HG02840 (cell line): ENCODE measurements around the gene GARIN5B.

ENCODE experiments used
- ATAC-seq: cut with Tn5 transposase; IDR thresholded peaks from one replicate; pipeline ENCODE4 v1.9.1; 2021; ENCODE audit warnings: mild to moderate bottlenecking, moderate library complexity, moderate number of reproducible peaks; ENCODE audit not compliant: unreplicated experiment, low FRiP score

Gene GARIN5B

DNA sequence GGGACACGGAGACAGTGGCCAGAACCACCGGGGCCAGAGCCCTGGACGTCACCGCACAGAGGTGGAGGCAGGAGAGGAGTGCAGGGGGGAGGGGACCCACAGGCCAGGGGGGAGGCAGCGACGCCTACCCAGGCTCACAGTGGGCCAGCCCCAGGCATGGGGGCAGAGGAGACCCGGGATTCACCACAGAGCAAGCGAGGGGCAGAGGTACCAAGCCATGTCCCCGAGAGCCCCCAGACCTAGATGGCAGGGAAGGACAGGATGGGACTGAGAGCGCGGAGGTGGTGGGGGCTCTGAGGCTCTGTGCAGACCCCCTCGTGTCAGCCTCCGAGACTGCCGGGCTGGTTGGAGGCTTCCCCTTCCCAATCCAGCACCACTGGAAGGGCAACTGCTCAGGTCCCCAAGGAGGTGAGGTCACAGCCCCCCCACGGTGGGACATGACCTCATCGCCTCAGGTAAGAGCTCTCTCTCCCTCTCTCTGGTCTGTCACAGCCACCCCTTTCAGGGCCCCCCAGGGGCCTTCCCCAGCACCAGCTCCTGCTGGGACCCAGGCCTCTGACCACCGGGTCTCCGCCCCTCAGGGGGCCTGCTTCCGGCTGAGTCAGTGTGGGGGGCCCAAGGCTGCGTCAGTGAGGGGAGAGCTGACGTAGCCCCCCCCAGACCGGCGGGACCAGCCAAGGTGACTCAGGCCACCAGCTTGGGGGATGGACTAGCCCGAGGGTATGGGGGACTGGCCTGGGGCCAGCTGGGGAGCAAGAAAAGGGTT, 9.4 kb upstream of the GARIN5B start:
- ATAC-seq, result no peak

DNA sequence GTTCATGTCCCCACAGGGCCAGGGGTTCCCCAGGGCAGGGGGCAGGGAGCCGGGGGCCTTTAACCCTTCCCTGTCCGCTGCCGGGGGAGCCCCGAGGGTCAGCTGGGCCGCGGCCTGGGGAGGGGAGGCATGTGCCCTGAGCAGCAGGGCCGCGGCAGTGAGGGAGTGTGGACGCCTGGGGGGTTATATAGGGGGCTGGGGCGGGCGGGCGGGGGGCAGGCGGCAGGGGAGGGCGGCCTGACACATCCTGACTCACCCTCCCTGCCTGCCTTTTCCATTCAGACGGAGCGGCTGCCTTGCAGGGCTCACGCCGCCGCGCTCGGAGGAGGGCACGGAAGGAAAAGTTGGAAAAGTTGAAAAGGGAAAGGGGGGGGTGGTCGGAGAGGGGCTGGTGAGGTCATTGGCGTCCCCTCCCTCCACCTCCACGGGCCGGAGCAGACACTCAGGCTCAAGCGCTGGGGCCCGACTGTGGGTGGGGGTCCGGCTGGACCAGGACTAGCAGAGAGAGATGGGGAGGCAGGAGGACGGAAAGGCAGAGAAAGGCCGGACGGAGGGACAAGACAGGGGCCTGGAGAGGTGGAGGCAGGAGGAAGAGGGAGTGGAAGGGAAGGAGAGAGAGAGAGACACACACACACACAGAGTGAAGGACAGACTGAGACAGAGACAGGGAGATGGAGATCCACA, 7.4 kb upstream of the GARIN5B start, which contains the start of gene IL11:
TSS of gene IL11 (minus strand) at position 159 of the 684 bp plus-strand sequence. CDS start at position 6, 153 bp downstream.
- ATAC-seq, result no peak

DNA sequence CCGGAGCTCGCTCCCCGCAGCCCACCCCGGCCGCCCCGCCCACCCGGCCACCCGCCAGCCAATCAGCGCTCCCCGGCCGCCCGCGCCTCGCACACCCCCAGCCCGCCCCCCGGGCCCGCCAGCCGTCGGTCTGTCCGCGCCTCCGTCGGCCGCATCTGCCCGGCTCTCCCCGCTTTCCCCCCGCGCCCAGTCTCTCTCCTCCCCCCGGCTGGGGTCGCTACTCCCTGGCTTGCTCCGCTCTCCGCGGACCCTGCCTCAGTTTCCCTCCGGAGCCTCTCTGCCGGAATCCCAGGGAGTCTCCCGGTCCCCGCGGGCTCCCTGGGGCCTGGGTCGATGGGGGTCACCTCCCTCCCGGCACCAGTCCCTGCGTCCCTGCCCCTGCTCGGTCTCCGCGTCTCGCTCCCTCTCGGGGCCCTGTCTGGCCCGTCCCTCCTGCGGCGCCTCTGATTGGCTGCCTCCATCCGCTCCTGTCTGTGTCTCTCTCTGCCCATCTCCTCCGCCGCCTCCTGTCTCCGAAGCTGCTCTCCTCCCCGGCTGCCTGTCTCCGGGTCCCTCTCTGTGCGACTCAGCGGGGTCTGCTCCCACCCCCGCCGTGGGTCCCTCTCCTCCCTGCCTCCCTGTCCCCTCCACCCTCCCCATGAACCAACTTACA, 6.7 kb upstream of the GARIN5B start:
- ATAC-seq, result no peak

DNA sequence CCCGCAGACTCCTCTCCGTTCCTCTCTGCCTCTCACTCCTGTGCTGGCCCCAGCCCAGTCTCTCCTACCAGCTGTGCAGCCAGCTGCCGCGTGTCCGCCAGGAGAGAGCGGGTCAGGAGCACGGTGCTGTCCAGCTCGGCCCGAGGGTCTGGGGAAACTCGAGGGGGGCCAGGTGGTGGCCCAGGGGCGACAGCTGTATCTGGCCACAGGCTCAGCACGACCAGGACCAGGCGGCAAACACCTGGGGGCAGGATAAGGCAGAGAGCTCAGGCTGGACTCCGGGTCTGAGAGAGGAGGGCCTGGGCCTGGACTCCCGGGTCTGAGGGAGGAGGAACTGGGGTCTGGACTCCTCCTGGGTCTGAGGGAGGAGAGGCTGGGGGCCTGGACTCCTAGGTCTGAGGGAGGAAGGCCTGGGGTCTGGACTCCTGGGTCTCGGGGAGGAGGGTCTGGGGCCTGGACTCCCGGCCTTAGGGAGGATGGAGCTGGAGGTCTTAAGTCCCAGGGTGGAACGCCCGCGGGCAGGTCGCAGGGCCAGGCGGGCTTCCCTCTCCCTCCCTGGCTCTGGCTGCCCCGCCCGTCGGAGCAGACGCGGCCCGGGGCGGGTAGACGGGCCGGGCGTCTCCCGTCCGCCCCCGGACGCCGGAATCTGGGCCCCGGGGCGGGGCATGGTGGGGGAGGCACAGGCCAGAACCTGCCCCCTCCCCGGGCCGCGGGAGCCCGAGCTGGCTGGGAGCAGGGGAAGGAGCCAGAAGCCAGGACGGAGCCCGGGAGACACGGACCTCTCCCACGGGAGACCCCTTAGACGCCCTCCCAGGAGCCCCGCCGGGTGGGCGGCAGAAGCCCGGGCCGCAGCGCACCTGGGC, 5.9 kb upstream of the GARIN5B start:
- ATAC-seq, result no peak

DNA sequence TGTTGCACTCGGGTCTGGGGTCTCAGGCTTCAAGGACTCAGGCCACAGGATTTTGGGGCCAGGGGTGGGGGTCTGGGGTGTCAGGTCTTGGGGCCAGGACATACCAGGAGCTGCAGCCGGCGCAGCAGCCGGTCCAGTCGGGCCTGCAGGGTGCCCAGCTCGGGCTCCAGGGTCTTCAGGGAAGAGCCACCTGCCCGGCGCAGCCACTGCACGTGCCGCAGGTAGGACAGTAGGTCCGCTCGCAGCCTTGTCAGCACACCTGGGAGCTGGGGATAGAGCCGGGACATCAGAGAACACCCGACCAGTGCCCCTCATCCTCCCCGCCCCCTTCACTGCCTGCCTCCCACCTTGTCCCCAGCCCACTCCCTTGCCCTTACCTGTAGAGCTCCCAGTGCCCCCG, 5.0 kb upstream of the GARIN5B start:
- no peak for ATAC-seq

DNA sequence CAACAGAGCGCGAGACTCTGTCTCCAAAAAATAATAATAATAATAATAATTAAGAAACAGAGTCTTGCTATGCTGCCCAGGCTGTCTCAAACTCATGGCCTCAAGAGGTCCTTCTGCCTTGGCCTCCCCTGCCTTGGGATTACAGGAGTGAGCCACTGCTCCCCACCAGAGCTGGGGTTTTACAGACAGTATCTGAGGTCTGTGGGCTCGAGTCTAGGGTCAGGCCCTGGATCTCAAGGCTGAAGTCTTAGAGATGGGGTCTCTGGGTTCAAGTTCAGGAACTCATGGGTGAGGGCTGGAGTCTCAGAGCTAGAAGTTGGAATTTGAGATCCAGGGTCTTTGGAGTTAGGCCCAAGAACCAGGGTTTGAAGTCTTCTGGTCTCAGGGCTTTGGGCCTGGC, 3.7 kb upstream of the GARIN5B start:
- ATAC-seq, result no peak

DNA sequence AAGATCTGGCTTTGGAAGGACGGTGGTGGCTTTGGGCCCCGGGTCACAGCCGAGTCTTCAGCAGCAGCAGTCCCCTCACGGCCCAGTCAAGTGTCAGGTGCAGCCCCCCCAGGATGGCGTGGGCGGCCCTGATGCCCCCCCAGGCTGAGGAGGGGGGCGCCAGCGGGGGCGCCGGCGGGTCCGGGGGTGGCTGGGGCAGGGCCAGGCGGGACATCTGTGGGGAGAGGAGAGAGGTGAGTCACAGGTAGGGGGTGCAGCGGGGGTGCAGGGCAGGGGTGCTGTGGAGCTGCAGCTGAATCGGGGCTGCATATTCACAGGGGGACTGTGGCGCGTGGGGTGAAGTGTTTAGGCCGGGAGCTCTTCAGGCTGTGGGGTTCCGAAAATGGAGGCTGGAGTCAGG, 2.9 kb upstream of the GARIN5B start:
- ATAC-seq, result no peak

DNA sequence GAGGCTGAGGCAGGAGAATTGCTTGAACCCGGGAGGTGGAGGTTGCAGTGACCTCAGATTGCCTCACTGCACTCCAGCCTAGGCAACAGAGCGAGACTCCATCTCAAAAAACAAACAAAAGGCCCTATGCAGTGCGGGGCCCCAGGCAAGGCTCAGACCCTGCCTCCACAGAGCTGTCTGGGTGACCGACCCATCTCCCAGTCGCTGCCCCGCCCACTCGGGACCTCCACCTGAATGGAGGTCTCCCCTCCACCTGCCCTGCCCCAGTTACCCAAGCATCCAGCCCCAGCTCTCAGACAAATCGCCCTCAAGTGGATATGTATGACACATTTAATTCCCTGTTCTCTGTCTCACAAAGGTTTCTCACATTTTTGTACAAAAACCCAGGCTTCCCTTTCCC, 2.2 kb upstream of the GARIN5B start:
- ATAC-seq, result no peak

DNA sequence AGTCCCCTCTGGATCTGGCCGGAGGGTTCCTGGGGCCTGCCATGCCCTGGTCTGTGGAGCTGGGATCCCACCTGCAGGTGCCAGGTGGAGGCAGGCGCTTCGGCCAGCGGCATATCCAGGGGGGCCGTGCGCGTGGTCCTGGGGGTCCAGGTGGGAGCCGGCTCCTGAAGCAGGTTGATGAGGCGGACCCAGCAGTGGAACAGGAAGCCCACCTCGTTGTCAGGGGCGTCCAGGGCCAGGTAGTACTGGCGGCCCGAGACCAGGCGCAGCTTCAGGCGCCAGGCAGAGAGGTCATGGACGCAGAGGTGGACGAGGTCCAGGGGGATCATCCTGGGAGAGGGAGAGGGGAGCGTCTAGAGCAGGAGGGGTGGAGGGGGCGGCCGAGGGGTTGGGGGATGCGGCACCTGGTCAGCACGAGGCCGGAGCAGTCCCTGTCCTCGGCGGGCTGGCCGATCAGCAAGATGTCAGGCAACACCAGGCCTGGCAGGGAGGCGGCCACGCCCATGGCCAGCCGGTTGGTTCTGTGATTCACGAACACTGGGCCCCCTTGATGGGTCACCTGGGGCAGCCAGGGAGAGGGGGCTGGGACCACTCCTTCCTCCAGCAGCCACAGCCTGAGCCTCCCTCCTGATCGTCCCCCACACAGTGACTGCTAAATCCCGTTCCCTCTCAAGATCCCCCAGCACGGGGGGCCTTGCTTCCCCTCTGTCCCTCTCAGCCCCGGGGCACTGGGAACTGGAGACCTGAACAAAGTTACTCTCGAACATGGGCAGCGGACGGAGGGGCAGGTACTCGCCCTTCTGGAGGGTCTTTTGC, 678 bp downstream of the GARIN5B start:
- ATAC-seq, result no peak

DNA sequence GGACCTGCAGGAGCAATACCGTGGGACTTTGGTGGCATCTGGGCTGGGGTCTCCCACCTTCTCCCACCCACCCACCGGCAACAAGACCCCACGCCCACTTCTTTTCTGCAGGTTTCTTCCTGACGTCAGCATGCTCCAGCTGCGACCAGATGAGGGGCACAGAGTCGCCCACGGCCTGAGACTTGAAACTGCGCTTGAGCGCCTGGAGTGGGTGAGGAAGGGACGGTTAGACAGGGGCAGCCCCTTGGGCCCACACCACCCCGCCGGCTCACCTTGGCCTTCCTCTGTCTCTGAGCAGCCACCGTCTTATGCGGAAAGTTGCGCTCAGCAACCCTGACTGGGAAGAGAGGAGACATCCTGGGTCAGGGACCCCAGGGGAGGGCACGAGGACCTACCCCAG, 2.2 kb downstream of the GARIN5B start:
- no peak for ATAC-seq

DNA sequence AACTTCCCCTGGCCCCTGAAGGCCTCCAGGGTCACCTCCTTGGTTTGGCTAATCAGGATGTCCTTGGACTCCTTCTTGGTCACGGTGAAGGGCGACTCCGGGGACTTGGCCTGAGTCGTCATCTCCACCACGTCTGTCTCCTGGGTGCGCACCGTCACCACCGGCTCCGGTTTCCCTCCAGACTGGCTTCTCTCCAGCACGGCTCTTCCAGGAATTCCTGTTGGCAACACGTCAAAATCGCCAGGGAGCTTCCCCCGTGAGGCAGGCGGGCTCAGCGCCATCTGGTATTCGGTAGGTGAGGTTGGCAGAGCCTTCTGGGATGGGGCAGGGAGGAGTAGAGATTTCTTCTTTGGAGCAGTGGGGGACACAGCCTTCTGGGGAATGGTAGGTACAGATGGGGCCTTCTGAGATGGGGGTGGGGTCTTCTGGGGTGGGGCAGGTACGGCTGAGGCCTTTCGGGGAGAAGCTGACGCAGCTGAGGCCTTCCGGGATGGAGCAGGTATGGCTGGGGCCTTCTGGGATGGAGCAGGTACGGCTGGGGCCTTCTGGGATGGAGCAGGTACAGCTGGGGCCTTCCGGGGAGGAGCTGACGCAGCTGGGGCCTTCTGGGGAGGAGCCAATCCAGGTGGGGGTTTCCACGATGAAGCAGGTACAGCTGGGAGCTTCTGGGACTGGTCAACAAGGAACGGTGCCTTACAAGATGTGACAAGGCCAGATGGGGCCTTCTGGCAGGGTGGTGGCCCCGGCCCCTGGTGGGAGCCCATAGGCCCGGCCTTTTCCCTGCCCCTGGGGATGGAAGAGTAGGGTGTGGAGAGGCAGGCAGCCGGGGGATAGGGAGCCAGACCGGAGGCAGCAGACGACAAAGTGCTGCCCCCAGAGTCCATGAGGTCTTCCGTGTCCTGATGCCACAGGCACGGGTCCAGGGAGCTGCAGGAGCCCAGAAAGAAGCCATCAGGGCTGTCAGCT, 3.8 kb downstream of the GARIN5B start:
- no peak for ATAC-seq

DNA sequence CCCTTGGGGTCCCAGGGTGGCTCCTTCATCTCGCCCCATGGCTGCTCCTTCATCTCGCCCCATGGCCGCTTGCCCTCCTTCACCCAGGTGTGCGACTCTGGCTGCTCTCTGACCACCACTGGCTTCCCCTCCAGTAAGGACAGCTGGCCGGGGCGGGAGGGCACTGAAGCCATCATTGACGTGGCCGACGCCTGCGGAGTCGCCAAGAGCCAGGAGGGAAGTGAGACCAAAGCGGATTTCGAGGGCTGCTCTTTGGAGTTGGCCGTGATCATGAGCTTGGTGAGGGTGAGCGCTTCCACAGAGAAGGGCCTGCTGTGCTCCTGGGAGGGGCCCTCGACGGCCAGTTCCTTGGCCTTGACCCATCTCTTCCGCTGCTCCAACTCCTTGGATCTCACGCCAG, 4.6 kb downstream of the GARIN5B start:
- no peak for ATAC-seq

DNA sequence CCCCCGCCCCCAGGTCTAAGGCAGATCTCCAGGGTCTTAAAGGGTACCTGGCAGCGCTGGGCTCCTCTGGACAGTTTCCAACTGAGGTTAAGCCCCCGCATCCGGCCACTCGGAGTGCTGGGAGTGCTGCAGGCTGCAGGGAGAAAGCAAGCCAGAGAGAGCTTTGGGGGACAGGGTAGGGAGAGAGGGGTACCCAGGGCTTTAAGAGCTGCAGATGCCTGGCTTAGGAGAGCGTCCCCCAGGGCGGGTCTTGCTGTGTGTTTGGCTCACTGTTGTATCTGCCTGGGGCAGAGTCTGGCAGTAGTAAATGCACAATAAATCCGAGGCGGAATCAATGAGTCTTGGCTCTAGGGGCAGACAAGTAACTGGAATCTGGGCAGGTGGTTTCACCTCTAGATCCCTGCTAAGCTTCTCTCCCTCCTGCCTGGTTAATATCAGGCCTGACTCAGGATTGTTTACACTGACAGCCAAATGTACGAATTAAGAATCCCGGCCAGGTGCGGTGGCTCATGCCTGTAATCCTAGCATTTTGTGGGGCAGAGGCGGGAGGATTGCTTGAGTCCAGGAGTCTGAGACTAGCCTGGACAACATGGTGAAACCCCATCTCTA, 7.7 kb downstream of the GARIN5B start:
- no peak for ATAC-seq

DNA sequence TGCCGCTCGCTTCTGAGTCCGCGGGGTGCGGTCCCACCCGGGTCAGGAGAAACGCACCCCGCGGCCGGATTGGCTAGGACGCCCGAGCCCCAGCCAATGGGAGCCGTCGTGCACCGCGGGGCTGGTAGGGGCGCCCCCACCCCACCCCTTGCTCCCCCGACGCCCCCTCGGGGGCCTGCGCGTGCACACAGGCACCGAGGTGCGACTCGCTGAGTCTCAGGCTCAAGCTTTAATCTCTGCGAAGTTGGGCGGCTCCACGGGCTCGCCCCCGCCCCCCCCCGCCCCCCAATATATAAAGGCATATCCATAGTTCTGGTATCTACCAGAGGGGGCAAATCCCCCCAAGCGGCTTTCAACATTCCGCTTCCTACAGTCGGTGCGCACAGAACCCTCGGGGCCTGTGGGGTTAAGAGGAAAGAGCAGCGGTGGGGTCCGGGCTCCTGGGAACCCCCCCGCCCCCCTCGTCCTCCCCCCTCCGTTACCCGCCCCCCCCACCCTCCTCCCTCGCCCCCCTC, 8.3 kb downstream of the GARIN5B start, which contains the start of gene COX6B2:
TSS of gene COX6B2 (minus strand) at position 22 of the 515 bp plus-strand sequence. CDS start 198 bp downstream, outside the sequence.
- no peak for ATAC-seq

DNA sequence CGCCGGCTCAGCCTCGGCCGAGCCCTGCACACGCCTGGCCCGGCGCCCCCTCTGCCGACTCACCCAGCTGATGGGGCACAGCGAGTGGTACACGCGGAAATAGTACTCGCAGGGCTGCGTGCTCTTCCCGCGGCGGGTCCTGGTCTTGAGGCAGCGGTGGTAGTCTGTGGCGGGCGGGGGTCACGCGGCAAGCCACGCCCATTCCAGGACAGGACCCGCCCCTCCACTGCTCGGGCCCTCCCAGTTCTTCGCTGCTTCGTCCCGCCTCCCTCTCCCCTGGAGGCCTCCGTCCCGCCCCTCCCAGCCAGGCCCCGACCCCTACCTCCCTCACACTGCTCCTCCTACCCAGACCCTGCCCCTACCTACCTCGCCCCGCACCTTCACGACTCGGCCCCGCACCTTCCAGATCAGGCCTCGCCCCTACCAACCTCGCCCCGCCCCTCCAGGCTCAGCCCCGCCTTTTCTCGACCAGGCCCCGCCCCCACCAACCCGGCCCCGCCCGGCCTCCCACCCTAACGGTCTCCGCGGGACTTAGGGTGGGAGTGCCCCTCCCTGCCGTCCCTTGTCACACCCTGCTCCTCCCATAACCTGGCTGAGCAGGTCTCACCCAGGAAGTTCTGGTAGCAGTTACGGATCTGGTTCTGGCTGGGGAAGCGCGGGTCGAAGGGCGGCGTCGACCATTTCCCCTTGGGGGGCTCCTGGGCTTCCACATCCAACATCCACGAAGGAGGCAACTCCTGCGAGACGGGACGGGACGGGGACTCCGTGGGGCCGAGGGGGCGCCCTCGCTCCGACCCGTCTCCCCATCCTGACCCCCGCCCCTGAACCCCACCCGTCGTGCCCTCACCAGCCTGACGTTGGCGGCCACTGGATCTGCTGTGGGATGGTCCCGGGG, 9.0 kb downstream of the GARIN5B start:
- no peak for ATAC-seq

DNA sequence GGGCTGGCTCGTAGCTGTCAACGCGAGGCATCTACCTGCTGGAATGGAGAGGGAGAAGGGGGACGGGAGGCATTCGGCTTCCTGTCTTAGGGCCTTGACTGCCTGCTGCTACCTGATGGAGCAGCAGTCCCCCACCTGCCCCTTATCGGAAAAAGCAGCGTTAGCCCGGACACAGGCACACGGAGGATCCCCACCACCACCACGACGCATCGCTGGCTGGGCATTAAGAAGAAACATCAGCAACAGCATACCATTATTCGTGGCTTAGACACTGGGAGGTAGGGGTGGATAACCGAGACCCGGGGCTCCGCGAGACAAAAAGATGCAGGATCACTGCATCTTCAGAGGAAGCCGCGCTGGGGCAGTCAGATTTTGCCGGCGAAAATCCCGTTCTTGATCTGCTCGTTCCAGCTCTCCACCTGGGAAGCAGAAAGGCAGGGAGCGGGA, 9.7 kb downstream of the GARIN5B start:
- ATAC-seq, result no peak
